ENCODE data around the gene POC1A. TPM values are rescaled to one million over a fixed set of nuclear protein-coding genes. Genes with fewer than 3 reads are reported as not detected.
"Not testable (repeated sequence)": the region's sequence is repeated elsewhere in the genome, so short reads cannot be mapped to it uniquely, and the experiment has no call there.

POC1A gene
- total RNA-seq, 8 experiments from 2014 or later = 1.2 to 13.2 (median 3.0) TPM

DNA sequence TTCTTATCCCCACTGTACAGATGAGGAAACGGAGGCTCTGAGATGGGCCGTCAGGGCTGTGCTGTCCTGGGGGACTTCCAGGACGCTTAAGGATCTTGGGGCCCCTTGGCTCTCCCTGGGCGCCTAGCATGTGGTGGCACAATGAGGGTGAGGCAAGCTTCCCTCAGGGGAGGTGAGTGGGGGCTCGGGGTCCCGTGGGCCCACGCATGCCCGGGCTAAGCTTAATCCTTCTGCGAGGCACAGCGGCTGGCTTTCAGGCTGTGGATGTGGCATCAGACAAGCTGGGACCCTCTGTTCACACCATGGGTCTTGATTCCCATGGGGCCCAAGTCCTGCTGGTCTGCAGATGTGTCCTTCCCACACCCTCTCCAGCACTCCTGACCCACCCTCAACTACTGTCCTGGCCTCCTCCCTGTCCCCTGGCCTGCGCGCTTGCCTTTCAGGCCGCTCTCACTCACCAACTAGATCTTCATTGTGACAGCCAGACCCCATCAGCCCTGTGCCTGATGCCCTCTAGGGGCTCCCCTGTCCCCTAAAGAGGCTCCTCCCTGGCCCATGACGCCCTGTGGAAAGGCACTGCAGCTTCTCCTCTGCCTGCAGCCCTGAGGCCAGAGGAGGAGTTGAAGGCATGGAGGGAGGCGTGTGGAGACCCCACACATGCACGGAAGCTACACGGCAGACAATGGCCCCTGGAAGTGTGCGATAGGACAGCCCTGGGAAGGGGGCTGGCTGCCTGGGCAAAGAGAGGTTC lies 109.2 kb downstream of the POC1A start:
- WGBS, 10 experiments = 49 to 100% (median 78%) methylated on average over 2 to 6 of the region's 18 CpGs; no CpG with 5 or more reads in 4 of the 10 experiments
- H3K4me1 ChIP-seq (replicated peaks in 1 of 2) = peaks cover 26 to 35% of the 10 kb centered on the region in 2 donors
- H3K4me3 ChIP-seq = no peak overlapping the region
- ATAC-seq (replicated peaks in 6 of 8) = peak in 6 of 8 experiments; percentile 7 to 62 (median 34)
- peak overlapping the region in 1 of 2 donors; percentile 51 for H3K27ac ChIP-seq
- in situ Hi-C loops (cut with MboI; ENCODE audit: low pct_unique_long_range_greater_than_20kb in 2 of 9, low sequenced_read_pairs in 9 of 9, unreplicated experiment in 9 of 9) = no loop called here

DNA sequence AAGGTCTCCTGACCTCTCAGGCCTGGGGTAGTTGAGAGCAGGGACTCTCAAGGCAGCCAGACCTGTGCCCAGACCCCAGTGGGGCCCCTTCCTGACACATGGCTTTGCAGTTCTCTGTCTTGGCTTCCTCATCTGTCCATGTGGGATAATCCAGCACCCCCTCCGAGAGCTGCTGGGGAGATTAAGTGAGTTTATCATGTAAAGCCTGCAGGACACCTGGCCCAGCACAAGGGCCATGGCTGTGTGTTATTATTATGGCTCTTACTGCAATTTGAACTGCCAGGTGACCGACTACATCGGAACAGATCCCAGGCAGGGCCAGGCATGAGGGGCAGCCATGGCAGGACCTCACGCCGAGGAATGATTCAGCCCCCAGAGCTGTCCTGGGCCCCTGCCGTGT lies 110.5 kb downstream of the POC1A start:
- no peak overlapping the region for H3K27ac ChIP-seq
- no peak overlapping the region for H3K4me3 ChIP-seq
- no peak for ATAC-seq (replicated peaks in 6 of 8)
- H3K4me1 ChIP-seq (replicated peaks in 1 of 2) = peaks cover 30 to 40% of the 10 kb centered on the region in 2 donors
- WGBS, 10 experiments = 57 to 83% methylated on average over 1 to 4 of the region's 6 CpGs; no CpG with 5 or more reads in 8 of the 10 experiments
- in situ Hi-C loops (cut with MboI; ENCODE audit: low pct_unique_long_range_greater_than_20kb in 2 of 9, low sequenced_read_pairs in 9 of 9, unreplicated experiment in 9 of 9) = no loop called here

DNA sequence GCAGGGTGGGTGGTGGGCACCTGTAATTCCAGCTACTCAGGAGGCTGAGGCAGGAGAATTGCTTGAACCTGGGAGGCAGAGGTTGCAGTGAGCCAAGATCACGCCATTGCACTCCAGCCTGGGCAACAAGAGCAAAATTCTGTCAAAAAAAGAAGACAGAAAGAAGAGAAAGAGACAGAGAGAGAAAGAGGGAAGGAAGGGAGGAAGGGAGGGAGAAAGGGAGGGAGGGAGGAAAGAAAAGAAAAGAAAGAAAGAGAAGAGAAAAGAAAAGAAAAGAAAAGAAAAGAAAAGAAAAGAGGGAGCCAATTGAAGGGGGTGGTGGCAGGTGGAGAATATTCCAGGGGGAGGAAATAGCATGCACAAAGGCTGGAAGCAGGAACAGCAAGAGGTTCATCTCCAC lies 111.2 kb downstream of the POC1A start:
- H3K4me3 ChIP-seq; ATAC-seq (replicated peaks in 6 of 8); H3K27ac ChIP-seq; in situ Hi-C loops (cut with MboI; ENCODE audit: low pct_unique_long_range_greater_than_20kb in 2 of 9, low sequenced_read_pairs in 9 of 9, unreplicated experiment in 9 of 9): not testable (repeated sequence)
- WGBS, 10 experiments = 97 to 100% (median 100%) methylated on average over 1 of the region's 1 CpG; no CpG with 5 or more reads in 5 of the 10 experiments
- H3K4me1 ChIP-seq (replicated peaks in 1 of 2) = peaks cover 30 to 40% of the 10 kb centered on the region in 2 donors

DNA sequence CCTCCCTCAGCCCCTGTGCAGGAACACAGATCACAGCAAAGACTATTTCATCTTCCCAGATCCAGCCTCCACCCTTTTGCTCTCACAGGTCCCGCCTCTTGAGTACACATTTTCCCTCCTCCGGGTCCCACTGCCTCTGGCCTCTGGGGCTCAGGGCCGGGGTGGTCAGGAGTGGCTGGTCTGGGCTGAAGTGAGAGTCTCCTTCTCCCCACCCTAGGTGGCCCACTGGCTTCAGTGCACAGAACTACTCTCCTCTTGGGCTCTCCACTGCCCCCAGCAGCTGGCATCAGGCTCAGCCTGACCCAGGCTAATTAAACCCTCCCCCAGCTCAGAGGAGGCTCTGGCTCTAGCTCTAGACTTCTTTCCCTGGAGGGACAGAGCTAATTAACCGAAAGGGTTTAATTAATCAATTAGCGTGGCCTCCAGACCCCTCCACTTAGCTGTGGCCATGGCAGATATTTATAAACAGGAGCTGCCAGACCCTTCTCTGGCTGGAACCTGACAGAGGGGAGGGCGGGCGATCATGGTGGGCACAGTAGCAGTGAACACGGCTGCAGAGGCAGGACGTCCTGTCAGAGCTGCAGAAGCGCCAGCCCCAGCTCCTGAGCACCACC lies 113.0 kb downstream of the POC1A start:
- Histone ChIP-seq H3K4me1 (replicated peaks in 1 of 2) (peaks cover 22 to 30% of the 10 kb centered on the region in 2 donors), H3K4me3 (no peak overlapping the region), H3K27ac (no peak overlapping the region)
- 20 to 100% (median 72%) methylated on average over 1 to 8 of the region's 10 CpGs; no CpG with 5 or more reads in 4 of the 10 experiments for WGBS, 10 experiments
- in situ Hi-C loops (cut with MboI; ENCODE audit: low pct_unique_long_range_greater_than_20kb in 2 of 9, low sequenced_read_pairs in 9 of 9, unreplicated experiment in 9 of 9) = no loop called here
- ATAC-seq (replicated peaks in 6 of 8) = peak in 6 of 8 experiments; percentile 4 to 64 (median 10)

DNA sequence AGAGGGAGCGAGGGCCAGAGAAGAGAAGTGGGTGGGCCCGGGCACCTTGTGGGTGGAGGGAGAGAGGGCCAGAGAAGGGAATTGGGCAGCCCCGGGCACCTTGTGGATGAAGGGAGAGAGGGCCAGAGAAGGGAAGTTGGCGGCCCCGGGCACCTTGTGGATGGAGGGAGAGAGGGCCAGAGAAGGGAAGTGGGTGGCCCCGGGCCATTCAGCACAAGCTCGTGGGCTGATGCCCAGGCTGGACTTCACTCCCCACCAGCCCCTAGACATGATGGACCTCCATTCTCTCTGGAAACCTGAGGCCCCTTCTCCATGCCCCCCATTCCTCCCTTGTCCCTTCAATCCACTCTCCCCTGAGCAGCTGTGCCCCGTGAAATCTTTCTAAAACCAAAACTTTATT lies 113.6 kb downstream of the POC1A start:
- Histone ChIP-seq H3K4me1 (replicated peaks in 1 of 2) (peaks cover 16 to 23% of the 10 kb centered on the region in 2 donors), H3K27ac (no peak overlapping the region), H3K4me3 (no peak overlapping the region)
- in situ Hi-C loops (cut with MboI; ENCODE audit: low pct_unique_long_range_greater_than_20kb in 2 of 9, low sequenced_read_pairs in 9 of 9, unreplicated experiment in 9 of 9) = no loop called here
- WGBS, 10 experiments = 20 to 100% (median 75%) methylated on average over 1 to 2 of the region's 8 CpGs; no CpG with 5 or more reads in 5 of the 10 experiments
- ATAC-seq (replicated peaks in 6 of 8) = no peak

DNA sequence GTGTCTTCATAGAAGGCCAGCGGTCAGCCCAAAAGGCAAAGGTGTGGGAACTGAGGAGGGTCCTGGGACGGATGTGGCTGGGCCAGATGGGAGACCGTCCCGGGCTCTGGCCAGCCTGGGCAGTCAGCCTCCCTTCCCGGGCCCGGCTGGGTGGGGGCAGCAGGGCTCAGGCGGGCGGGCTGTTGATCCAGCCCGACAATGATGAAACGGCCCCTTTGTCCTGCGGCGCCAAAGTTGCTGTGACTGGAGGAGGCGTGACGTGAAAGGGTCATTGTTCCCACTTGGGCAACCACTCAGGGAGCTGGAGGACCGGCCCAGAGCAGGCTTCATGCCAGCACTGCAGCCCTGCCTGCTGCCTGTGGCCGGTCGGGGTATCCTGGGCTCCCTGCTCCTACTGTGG lies 114.4 kb downstream of the POC1A start:
- WGBS, 10 experiments = 100% methylated on average over 2 of the region's 17 CpGs; no CpG with 5 or more reads in 9 of the 10 experiments
- in situ Hi-C loops (cut with MboI; ENCODE audit: low pct_unique_long_range_greater_than_20kb in 2 of 9, low sequenced_read_pairs in 9 of 9, unreplicated experiment in 9 of 9) = no loop called here
- H3K4me1 ChIP-seq (replicated peaks in 1 of 2) = peaks cover 11 to 17% of the 10 kb centered on the region in 2 donors
- no peak overlapping the region for H3K27ac ChIP-seq
- peak in 5 of 8 experiments; percentile 88 to 91 (median 90) for ATAC-seq (replicated peaks in 6 of 8)
- no peak overlapping the region for H3K4me3 ChIP-seq

DNA sequence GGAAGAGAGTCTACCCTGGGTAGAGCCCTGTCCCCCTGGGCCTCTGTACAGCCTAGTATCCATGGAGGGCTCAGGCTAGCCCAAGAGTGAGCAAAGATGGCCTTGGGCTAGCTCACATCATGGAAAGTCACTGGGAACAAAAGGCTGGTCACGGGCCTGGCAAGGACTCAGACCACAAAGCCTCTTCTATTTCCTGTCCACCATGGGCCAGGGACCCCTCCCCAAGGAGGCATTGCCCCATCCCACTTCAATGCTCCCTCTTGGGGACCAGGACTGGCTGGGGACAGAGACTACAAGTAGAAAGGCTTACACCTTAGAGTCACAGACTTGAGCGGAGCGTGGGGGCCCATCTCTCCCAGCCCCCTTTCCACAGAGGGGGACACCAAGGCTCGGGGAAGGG lies 114.8 kb downstream of the POC1A start:
- WGBS, 10 experiments = 90% methylated on average over 2 of the region's 4 CpGs; no CpG with 5 or more reads in 9 of the 10 experiments
- Histone ChIP-seq H3K4me1 (replicated peaks in 1 of 2) (peaks cover 11 to 17% of the 10 kb centered on the region in 2 donors), H3K27ac (no peak overlapping the region), H3K4me3 (no peak overlapping the region)
- ATAC-seq (replicated peaks in 6 of 8) = peak in 1 of 8 experiments; percentile 1
- in situ Hi-C loops (cut with MboI; ENCODE audit: low pct_unique_long_range_greater_than_20kb in 2 of 9, low sequenced_read_pairs in 9 of 9, unreplicated experiment in 9 of 9) = no loop called here

DNA sequence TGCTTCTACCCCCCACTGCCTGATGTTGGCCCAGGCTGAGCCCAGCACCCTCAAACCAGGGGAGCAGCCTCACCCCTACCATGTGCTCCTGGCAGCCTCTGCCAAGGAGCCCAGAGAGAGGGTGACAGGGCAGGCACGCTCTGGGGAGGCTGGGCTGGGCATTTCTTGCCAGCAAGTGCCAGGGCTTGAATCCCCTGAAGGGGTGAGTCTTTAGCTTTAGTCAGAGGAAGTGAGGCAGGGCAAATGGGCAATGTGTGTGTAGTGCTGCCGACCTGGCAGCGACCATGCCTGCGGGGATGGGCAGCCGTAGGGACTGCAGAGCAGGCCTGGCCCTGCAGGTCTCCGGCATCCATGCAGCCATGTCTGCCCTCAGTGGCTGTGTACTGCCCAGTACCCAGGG lies 116.0 kb downstream of the POC1A start:
- ATAC-seq (replicated peaks in 6 of 8) = no peak
- no peak overlapping the region for H3K27ac ChIP-seq
- peaks cover 11 to 17% of the 10 kb centered on the region in 2 donors for H3K4me1 ChIP-seq (replicated peaks in 1 of 2)
- H3K4me3 ChIP-seq = no peak overlapping the region
- 87 to 100% (median 100%) methylated on average over 1 to 3 of the region's 6 CpGs; no CpG with 5 or more reads in 7 of the 10 experiments for WGBS, 10 experiments
- in situ Hi-C loops (cut with MboI; ENCODE audit: low pct_unique_long_range_greater_than_20kb in 2 of 9, low sequenced_read_pairs in 9 of 9, unreplicated experiment in 9 of 9) = no loop called here

DNA sequence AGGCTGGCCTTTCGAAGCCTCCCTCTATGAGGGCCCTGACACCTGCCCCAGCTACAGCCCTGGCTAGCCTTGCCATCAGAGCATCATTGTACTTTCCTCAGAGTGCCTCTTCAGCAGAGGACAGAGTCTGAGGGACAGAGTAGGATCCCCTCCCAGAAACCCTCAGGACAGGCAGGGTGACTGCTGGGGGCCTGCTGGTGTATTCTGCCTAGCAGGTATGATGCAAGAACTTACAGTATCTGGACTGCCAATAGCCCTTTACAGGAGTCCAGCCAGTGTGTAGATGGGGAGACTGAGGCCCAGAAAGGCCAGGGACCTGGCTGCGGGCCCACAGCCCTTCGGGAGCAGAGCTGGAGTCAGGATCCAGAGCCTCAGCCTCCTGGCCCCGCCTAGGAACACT lies 116.9 kb downstream of the POC1A start:
- no peak overlapping the region for H3K4me3 ChIP-seq
- no peak for ATAC-seq (replicated peaks in 6 of 8)
- WGBS, 10 experiments = 80 to 100% (median 98%) methylated on average over 1 to 4 of the region's 4 CpGs; no CpG with 5 or more reads in 6 of the 10 experiments
- in situ Hi-C loops (cut with MboI; ENCODE audit: low pct_unique_long_range_greater_than_20kb in 2 of 9, low sequenced_read_pairs in 9 of 9, unreplicated experiment in 9 of 9) = no loop called here
- H3K4me1 ChIP-seq (replicated peaks in 1 of 2) = peaks cover 11 to 17% of the 10 kb centered on the region in 2 donors
- no peak overlapping the region for H3K27ac ChIP-seq

DNA sequence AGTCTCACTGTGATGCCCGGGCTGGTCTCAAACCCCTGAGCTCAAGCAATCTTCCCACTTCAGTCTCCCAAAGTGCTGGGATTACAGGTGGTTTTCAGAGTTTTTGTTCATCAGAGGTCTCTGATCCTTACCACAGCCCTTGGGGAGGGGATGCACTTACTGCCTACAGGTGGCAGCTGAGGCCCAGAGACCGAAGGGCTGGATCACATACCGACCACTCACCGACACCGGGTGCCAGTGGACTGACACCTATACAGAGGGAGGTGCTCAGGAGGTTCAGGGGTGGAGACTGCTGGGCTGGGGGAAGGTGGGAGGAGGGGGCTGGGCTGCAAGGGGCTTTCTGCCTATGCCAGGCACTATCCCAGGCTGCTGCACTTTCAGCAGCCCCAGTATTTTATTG lies 117.4 kb downstream of the POC1A start:
- ATAC-seq (replicated peaks in 6 of 8) = peak in 1 of 8 experiments; percentile 14
- WGBS, 10 experiments = 0 to 29% methylated on average over 1 of the region's 5 CpGs; no CpG with 5 or more reads in 8 of the 10 experiments
- no peak overlapping the region for H3K4me3 ChIP-seq
- in situ Hi-C loops (cut with MboI; ENCODE audit: low pct_unique_long_range_greater_than_20kb in 2 of 9, low sequenced_read_pairs in 9 of 9, unreplicated experiment in 9 of 9) = no loop called here
- H3K27ac ChIP-seq = no peak overlapping the region
- peaks cover 11 to 17% of the 10 kb centered on the region in 2 donors for H3K4me1 ChIP-seq (replicated peaks in 1 of 2)

DNA sequence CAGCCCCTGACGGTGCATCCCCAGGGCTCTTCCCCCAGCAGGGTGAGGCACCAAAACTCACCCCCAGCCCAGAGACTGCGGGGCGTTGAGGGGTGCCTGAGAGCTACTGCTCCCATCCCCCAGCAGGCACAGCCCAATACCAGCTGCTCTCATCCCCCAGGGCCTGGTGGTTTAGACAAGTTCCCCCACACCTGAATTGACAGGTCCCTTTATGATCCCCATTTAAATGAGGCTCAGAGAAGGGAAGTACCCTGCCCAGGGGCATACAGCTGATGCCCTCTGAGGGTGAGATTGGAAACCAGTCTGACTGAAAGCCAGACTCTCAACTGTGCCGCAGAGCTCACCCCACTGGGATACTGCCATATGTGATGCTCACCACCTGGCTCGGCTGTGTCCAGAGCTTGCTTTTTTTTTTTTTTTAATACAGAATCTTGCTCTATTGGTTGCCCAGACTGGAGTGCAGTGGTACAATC lies 118.0 kb downstream of the POC1A start:
- 43 to 86% (median 63%) methylated on average over 1 to 2 of the region's 5 CpGs; no CpG with 5 or more reads in 4 of the 10 experiments for WGBS, 10 experiments
- H3K4me1 ChIP-seq (replicated peaks in 1 of 2) = peaks cover 11 to 17% of the 10 kb centered on the region in 2 donors
- no peak for ATAC-seq (replicated peaks in 6 of 8)
- in situ Hi-C loops (cut with MboI; ENCODE audit: low pct_unique_long_range_greater_than_20kb in 2 of 9, low sequenced_read_pairs in 9 of 9, unreplicated experiment in 9 of 9) = no loop called here
- no peak overlapping the region for H3K4me3 ChIP-seq
- H3K27ac ChIP-seq = no peak overlapping the region

DNA sequence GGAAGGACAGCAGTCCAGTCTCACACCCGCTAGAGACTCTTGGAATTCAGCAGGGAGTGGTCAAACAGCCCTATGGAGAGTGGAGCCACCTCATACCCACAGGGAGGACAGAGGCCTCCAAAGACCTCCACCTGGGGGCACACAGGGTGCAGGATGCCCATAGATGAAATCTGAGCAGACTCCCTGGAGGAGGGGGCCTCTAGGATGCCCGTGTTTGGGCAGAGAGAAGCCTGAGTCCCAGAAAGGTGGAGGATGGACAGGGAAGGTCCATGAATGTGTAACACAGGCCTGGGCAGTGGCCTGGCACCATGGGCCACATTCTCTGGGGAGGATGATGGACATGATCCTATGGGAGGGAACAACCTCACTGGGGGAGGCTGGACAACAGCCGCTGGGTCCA lies 119.6 kb downstream of the POC1A start:
- in situ Hi-C loops (cut with MboI; ENCODE audit: low pct_unique_long_range_greater_than_20kb in 2 of 9, low sequenced_read_pairs in 9 of 9, unreplicated experiment in 9 of 9) = no loop called here
- Histone ChIP-seq H3K27ac (no peak overlapping the region), H3K4me3 (no peak overlapping the region), H3K4me1 (replicated peaks in 1 of 2) (peaks cover 1 to 3% of the 10 kb centered on the region in 2 donors)
- WGBS, 10 experiments = 57 to 100% (median 100%) methylated on average over 1 of the region's 3 CpGs; no CpG with 5 or more reads in 6 of the 10 experiments
- no peak for ATAC-seq (replicated peaks in 6 of 8)

DNA sequence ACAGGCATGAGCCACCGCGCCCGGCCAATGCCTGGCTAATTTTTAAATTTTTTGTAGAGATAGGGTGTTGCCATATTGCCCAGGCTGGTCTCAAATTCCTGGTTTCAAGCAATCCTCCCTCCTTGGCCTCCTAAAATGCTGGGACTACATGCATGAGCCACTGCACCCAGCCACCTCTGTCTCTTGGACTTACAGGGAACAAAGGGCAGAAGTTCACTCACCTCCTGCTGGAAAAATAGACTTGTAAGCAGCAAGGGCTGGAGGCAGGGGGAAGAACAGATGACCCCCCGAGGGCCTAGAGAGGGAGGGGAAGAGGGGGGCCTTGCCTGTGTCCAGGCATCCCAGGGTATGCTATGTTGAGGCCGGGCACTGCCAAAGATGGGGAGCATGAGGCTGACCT lies 120.0 kb downstream of the POC1A start:
- no peaks in the 10 kb centered on the region for H3K4me1 ChIP-seq (replicated peaks in 1 of 2)
- ATAC-seq (replicated peaks in 6 of 8) = no peak
- WGBS, 10 experiments = 80 to 100% (median 100%) methylated on average over 1 to 3 of the region's 5 CpGs; no CpG with 5 or more reads in 5 of the 10 experiments
- no peak overlapping the region for H3K4me3 ChIP-seq
- in situ Hi-C loops (cut with MboI; ENCODE audit: low pct_unique_long_range_greater_than_20kb in 2 of 9, low sequenced_read_pairs in 9 of 9, unreplicated experiment in 9 of 9) = no loop called here
- no peak overlapping the region for H3K27ac ChIP-seq

Data from motor neuron (in vitro differentiated cells).